C4-2B (cell line): ENCODE data around the gene CXADR.

Source experiments
- ZFX ChIP-seq: fragments of 450-650 bp; IDR thresholded peaks from 2 replicates; pipeline ENCODE4 v1.6.1; 2017
- TF ChIP-seq, protein P1 (sequence below): fragments of 450-650 bp; conservative IDR thresholded peaks from 2 replicates; pipeline ENCODE4 v1.5.1; 2017; ENCODE audit warnings: mild to moderate bottlenecking

DNA sequence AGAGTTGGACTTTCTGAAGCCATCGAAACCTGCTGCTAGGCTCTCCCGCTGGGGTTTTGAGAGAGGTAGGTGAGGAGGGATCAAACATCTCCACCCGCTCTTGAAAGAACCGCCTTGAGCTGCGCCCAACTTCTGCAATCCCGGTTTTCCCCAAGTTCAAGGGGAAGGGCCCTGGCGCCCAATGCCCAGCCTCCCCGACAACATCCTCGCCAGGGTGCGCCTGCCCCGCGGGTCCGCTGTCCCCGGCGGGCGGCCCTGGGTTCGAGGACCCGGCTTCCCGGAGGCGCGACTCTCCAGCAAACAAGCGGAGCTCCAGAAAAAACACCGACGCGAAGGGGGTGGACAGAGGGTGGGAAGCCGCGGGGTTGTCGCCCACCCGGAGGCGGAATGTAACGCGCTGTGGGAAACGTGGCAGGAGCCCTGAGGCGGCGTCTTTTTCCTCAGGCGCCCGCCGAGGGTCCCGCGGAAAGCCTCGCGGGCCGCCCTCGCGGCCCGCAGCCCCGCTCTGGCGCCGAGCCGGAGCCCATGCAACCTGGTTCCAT lies 99.3 kb downstream of the CXADR start:
- TF ChIP-seq, protein P1, sequence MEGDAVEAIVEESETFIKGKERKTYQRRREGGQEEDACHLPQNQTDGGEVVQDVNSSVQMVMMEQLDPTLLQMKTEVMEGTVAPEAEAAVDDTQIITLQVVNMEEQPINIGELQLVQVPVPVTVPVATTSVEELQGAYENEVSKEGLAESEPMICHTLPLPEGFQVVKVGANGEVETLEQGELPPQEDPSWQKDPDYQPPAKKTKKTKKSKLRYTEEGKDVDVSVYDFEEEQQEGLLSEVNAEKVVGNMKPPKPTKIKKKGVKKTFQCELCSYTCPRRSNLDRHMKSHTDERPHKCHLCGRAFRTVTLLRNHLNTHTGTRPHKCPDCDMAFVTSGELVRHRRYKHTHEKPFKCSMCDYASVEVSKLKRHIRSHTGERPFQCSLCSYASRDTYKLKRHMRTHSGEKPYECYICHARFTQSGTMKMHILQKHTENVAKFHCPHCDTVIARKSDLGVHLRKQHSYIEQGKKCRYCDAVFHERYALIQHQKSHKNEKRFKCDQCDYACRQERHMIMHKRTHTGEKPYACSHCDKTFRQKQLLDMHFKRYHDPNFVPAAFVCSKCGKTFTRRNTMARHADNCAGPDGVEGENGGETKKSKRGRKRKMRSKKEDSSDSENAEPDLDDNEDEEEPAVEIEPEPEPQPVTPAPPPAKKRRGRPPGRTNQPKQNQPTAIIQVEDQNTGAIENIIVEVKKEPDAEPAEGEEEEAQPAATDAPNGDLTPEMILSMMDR: no peak
- TF ChIP-seq ZFX: no peak
